ENCODE measurements around the gene PTPRD.

Gene PTPRD

DNA sequence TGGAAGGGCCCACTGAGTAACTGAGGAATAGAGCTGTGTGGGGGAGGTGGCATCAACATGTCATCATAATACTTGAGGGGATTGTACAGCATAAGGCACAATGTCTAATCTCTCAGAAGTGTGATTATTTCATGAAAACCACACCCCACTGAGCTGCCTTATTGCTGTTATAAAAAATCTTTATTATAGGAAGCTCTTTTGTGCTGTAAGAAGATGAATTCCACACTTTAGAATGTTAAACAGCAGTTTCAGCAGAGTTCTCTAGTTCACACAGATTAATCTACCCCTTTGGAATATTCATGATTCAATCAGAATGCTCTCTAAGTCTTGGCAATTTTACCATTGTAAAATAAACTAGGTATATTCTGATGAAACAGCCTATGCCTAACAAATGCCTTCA, 1389.6 kb downstream of the PTPRD start:
- Histone ChIP-seq H3K4me1 (ENCODE audit: control insufficient read depth, low read length) (no peaks in the 10 kb centered on the region), H3K4me2 (ENCODE audit: low read length) (no peak overlapping the region), H3K27me3 (ENCODE audit: control insufficient read depth, low read length) (no peaks in the 10 kb centered on the region), H3K9me2 (replicated peaks; ENCODE audit: control insufficient read depth, low read length) (no peaks in the 10 kb centered on the region), H4K20me1 (ENCODE audit: control insufficient read depth, insufficient read depth, low read depth, low read length) (no peaks in the 10 kb centered on the region), H3K36me3 (ENCODE audit: control insufficient read depth, low read length) (no peaks in the 10 kb centered on the region), H3F3A (ENCODE audit: control insufficient read depth, insufficient read depth) (no peaks in the 10 kb centered on the region), H3K27ac (ENCODE audit: low read depth, low read length) (no peak overlapping the region), H3K4me3 (ENCODE audit: low read length) (no peak overlapping the region), H3K79me2 (ENCODE audit: control insufficient read depth, low read length) (no peaks in the 10 kb centered on the region), H3K9me3 (ENCODE audit: control insufficient read depth, insufficient read depth, low read length) (no peaks in the 10 kb centered on the region)
- TF ChIP-seq CTCF (IDR thresholded peaks at IDR 0.05; ENCODE audit: low read depth, low read length, poor library complexity, severe bottlenecking) (no peak), EZH2phosphoT487 (IDR thresholded peaks at IDR 0.05; ENCODE audit: borderline replicate concordance, low read length) (no peak)

DNA sequence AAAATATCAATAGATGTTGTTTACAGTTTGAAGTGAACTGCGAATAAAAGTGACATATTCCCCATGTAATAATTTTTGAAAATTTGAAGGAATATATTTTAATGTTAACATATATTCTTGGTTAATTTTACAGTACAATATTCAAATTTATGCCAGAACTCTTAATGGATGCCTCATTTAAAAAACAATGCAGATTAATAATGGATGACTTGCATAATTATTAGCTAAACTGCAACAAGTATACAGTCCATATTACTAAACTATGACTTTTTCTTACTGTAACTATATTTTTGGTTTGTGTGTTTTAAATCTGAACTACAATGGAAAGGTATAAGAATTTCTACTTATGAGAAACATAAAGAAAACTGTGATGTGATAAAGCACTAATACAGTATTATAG, 1390.1 kb downstream of the PTPRD start:
- Histone ChIP-seq H3K79me2 (ENCODE audit: control insufficient read depth, low read length) (no peaks in the 10 kb centered on the region), H3K27ac (ENCODE audit: low read depth, low read length) (no peak overlapping the region), H3K36me3 (ENCODE audit: control insufficient read depth, low read length) (no peaks in the 10 kb centered on the region), H3K4me3 (ENCODE audit: low read length) (no peak overlapping the region), H3K9me2 (replicated peaks; ENCODE audit: control insufficient read depth, low read length) (no peaks in the 10 kb centered on the region), H3K4me2 (ENCODE audit: low read length) (no peak overlapping the region), H3K4me1 (ENCODE audit: control insufficient read depth, low read length) (no peaks in the 10 kb centered on the region), H3K9me3 (ENCODE audit: control insufficient read depth, insufficient read depth, low read length) (no peaks in the 10 kb centered on the region), H4K20me1 (ENCODE audit: control insufficient read depth, insufficient read depth, low read depth, low read length) (no peaks in the 10 kb centered on the region), H3K27me3 (ENCODE audit: control insufficient read depth, low read length) (no peaks in the 10 kb centered on the region), H3F3A (ENCODE audit: control insufficient read depth, insufficient read depth) (no peaks in the 10 kb centered on the region)
- TF ChIP-seq CTCF (IDR thresholded peaks at IDR 0.05; ENCODE audit: low read depth, low read length, poor library complexity, severe bottlenecking) (no peak), EZH2phosphoT487 (IDR thresholded peaks at IDR 0.05; ENCODE audit: borderline replicate concordance, low read length) (no peak)

DNA sequence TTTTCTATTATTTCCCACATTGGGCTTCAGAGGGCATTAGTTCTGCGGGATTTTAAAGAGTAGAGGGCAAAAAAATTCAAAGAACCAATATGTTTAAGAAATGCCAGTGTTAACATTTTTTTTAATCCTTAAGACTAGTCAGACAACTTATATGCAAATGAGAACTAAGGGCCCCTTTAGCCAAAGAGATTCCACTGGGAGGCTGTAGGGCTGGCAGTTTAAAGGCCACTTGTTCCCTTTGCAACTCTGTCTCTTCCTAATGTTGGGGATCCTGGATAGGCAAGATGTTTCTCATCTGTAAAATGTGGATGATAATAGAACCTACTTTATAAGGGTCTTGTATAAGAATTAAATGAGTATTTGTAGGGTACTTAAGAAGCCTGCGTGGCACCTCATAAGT, 1395.9 kb downstream of the PTPRD start:
- Histone ChIP-seq H3K27me3 (ENCODE audit: control insufficient read depth, low read length) (no peaks in the 10 kb centered on the region), H3K36me3 (ENCODE audit: control insufficient read depth, low read length) (no peaks in the 10 kb centered on the region), H3K27ac (ENCODE audit: low read depth, low read length) (no peak overlapping the region)

More for the DNA sequence above, 1395.9 kb downstream of the PTPRD start:
- TF ChIP-seq EZH2phosphoT487 (IDR thresholded peaks at IDR 0.05; ENCODE audit: borderline replicate concordance, low read length) (no peak), CTCF (IDR thresholded peaks at IDR 0.05; ENCODE audit: low read depth, low read length, poor library complexity, severe bottlenecking) (no peak)
- Histone ChIP-seq H3K4me3 (ENCODE audit: low read length) (no peak overlapping the region), H3K4me1 (ENCODE audit: control insufficient read depth, low read length) (no peaks in the 10 kb centered on the region), H3K79me2 (ENCODE audit: control insufficient read depth, low read length) (no peaks in the 10 kb centered on the region), H3K9me3 (ENCODE audit: control insufficient read depth, insufficient read depth, low read length) (no peaks in the 10 kb centered on the region), H3F3A (ENCODE audit: control insufficient read depth, insufficient read depth) (no peaks in the 10 kb centered on the region), H3K4me2 (ENCODE audit: low read length) (no peak overlapping the region), H3K9me2 (replicated peaks; ENCODE audit: control insufficient read depth, low read length) (no peaks in the 10 kb centered on the region), H4K20me1 (ENCODE audit: control insufficient read depth, insufficient read depth, low read depth, low read length) (no peaks in the 10 kb centered on the region)

All from DOHH2 (cell line).